ENCODE data around the gene TBC1D10A. TPM values are rescaled to one million over a fixed set of nuclear protein-coding genes. Genes with fewer than 3 reads are reported as not detected.

The TBC1D10A gene
- total RNA-seq, 1 donor from 2014 or later = 12.6 TPM

DNA sequence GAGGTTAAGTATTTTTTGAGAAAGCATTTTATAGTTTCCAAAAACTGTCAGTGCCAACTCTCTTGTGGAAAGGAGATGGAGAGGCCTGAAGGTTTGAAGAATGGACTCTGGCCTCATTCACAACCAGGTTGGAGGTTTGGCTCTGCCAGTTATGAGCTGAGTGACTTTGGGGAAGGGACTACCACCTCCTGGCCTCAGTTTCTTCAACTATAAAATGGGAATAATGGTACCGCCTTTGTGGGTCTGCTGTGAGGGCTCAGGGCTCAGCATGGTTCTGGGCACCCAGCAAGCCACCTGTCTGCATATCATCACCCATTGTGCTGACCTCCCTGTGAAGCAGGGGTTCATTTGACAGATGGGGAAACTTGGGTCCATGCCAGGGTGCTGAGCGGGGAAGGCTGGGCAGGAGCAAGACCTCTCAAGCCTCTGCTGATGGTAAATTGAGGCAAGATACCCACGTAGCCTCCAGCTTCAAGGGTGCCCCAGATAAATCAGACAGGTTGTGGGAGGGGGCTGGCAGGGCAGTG, 76.6 kb downstream of the TBC1D10A start:
- TF ChIP-seq, protein P1, sequence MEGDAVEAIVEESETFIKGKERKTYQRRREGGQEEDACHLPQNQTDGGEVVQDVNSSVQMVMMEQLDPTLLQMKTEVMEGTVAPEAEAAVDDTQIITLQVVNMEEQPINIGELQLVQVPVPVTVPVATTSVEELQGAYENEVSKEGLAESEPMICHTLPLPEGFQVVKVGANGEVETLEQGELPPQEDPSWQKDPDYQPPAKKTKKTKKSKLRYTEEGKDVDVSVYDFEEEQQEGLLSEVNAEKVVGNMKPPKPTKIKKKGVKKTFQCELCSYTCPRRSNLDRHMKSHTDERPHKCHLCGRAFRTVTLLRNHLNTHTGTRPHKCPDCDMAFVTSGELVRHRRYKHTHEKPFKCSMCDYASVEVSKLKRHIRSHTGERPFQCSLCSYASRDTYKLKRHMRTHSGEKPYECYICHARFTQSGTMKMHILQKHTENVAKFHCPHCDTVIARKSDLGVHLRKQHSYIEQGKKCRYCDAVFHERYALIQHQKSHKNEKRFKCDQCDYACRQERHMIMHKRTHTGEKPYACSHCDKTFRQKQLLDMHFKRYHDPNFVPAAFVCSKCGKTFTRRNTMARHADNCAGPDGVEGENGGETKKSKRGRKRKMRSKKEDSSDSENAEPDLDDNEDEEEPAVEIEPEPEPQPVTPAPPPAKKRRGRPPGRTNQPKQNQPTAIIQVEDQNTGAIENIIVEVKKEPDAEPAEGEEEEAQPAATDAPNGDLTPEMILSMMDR (IDR thresholded peaks at IDR 0.05) = no peak
- Mint-ChIP-seq H3K36me3 (ENCODE audit: unreplicated experiment) (no peaks in the 10 kb centered on the region), H3K27ac (ENCODE audit: unreplicated experiment) (peak overlapping the region; percentile 47), H3K9me3 (ENCODE audit: unreplicated experiment) (no peaks in the 10 kb centered on the region), H3K4me3 (ENCODE audit: unreplicated experiment) (no peak overlapping the region), H3K27me3 (ENCODE audit: unreplicated experiment) (no peaks in the 10 kb centered on the region), H3K4me1 (ENCODE audit: unreplicated experiment) (peaks cover 75% of the 10 kb centered on the region)
- DNase-seq (ENCODE audit: extremely low spot score, unreplicated experiment) = no peak

DNA sequence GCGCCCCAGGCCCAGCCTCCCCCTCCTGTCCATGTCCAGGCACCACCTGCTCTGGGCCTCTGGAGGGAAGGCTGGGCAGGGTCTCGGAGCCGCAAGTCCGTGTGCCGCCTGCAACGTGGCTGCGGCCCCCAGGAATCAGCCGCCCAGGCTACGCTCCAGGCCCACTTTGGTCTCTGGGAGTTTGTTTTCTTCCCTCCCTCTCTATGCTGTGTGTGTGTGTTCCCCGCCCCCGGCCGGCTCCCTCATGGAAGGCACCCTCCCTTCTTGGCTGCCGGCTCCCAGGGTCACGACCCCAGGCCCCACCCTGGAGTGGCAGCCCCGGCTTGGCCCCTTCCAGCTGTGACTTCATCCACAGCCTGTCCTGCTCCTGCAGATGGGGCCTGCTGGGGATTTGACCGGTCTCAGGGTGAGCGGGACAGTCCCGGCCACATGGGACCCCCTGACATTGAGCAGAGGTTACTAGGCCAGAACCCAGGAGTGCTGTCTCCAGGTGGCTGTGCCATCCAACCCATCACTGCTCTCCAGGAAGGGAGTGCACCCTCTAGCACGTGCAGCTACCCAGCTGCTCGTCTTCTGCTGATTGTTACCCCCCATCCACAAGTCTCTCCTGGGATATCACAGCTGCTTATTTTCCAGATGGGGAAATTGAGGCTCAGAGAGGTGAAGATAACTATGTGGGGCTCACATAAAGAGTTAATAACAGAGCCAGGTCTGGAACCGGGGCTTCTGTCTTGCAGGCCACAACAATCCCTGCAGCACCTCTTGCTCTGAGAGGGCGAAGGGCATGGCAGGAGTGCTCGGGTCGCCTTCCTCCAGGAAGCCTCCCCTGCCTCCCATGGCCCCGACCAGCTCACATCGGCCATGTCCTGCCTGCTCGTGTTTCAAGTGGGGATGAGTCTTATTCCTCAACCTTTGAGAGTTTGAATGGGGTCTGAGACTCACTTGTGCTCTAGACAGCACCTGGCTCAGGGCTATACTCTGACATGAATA, 77.4 kb downstream of the TBC1D10A start:
- H3K4me1 Mint-ChIP-seq (ENCODE audit: unreplicated experiment) = peaks cover 80% of the 10 kb centered on the region
- no peak overlapping the region for H3K4me3 Mint-ChIP-seq (ENCODE audit: unreplicated experiment)
- TF ChIP-seq, protein P1 (IDR thresholded peaks at IDR 0.05) = no peak
- DNase-seq (ENCODE audit: extremely low spot score, unreplicated experiment) = no peak
- no peaks in the 10 kb centered on the region for H3K36me3 Mint-ChIP-seq (ENCODE audit: unreplicated experiment)
- H3K27me3 Mint-ChIP-seq (ENCODE audit: unreplicated experiment) = no peaks in the 10 kb centered on the region
- peak overlapping the region; percentile 47 for H3K27ac Mint-ChIP-seq (ENCODE audit: unreplicated experiment)
- no peaks in the 10 kb centered on the region for H3K9me3 Mint-ChIP-seq (ENCODE audit: unreplicated experiment)

DNA sequence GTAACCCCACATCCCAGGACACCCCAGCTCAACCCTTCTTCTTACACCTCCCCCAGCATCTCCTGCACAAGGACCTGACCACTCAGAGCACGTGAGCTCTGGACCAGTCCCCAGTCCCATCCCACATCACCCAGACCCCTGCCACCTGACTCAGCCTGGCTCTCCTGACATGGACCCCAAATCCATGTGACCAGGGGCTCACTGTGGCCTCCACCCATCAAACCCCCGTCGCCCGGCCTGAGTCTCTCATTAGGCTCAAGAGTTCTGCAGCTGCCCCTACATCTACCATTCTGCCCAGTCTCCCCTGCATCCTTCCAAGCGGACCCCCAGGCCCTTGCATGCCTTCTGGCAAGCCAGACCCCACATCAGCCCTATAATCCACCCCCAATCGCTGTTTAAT, 78.3 kb downstream of the TBC1D10A start:
- Mint-ChIP-seq H3K4me3 (ENCODE audit: unreplicated experiment) (peak overlapping the region; percentile 45), H3K4me1 (ENCODE audit: unreplicated experiment) (peaks cover 80% of the 10 kb centered on the region), H3K36me3 (ENCODE audit: unreplicated experiment) (peaks cover 2% of the 10 kb centered on the region), H3K27me3 (ENCODE audit: unreplicated experiment) (no peaks in the 10 kb centered on the region), H3K9me3 (ENCODE audit: unreplicated experiment) (no peaks in the 10 kb centered on the region), H3K27ac (ENCODE audit: unreplicated experiment) (peak overlapping the region; percentile 39)
- TF ChIP-seq, protein P1 (IDR thresholded peaks at IDR 0.05) = no peak
- no peak for DNase-seq (ENCODE audit: extremely low spot score, unreplicated experiment)

- Mint-ChIP-seq H3K36me3 (ENCODE audit: unreplicated experiment) (peaks cover 3% of the 10 kb centered on the region), H3K4me3 (ENCODE audit: unreplicated experiment) (peak overlapping the region; percentile 45), H3K27me3 (ENCODE audit: unreplicated experiment) (no peaks in the 10 kb centered on the region), H3K4me1 (ENCODE audit: unreplicated experiment) (peaks cover 75% of the 10 kb centered on the region), H3K9me3 (ENCODE audit: unreplicated experiment) (no peaks in the 10 kb centered on the region), H3K27ac (ENCODE audit: unreplicated experiment) (peak overlapping the region; percentile 77)
- no peak for DNase-seq (ENCODE audit: extremely low spot score, unreplicated experiment)
- TF ChIP-seq, protein P1 (IDR thresholded peaks at IDR 0.05) = no peak
These were observed 78.8 kb downstream of the TBC1D10A start for GRCh38 chr22:30247974-30248373.

GRCh38 chr22:30247561-30247960, 79.2 kb downstream of the TBC1D10A start:
- Mint-ChIP-seq H3K9me3 (ENCODE audit: unreplicated experiment) (no peaks in the 10 kb centered on the region), H3K4me3 (ENCODE audit: unreplicated experiment) (peak overlapping the region; percentile 73), H3K27ac (ENCODE audit: unreplicated experiment) (peak overlapping the region; percentile 77), H3K36me3 (ENCODE audit: unreplicated experiment) (peaks cover 5% of the 10 kb centered on the region), H3K4me1 (ENCODE audit: unreplicated experiment) (peaks cover 75% of the 10 kb centered on the region), H3K27me3 (ENCODE audit: unreplicated experiment) (no peaks in the 10 kb centered on the region)
- no peak for DNase-seq (ENCODE audit: extremely low spot score, unreplicated experiment)
- TF ChIP-seq, protein P1 (IDR thresholded peaks at IDR 0.05) = no peak

Measured in osteocyte (in vitro differentiated cells).